Stimulated activated CD4-positive, alpha-beta T cell treated with anti-CD3 and anti-CD28 coated beads, Interleukin-4, amount 100 ng/mL, for 4 hours (primary cell): ENCODE measurements around the gene CCDC92B.
A peak's percentile ranks its signal among the peaks of the same experiment; 100 is the strongest.
"Not testable (repeated sequence)": the region's sequence is repeated elsewhere in the genome, so short reads cannot be mapped to it uniquely, and the experiment has no call there.

Experiments
- DNase-seq, 2 experiments: peaks; one replicate each; pipeline ENCODE4 v3.0.0-alpha.2; 2020

The CCDC92B gene

DNA sequence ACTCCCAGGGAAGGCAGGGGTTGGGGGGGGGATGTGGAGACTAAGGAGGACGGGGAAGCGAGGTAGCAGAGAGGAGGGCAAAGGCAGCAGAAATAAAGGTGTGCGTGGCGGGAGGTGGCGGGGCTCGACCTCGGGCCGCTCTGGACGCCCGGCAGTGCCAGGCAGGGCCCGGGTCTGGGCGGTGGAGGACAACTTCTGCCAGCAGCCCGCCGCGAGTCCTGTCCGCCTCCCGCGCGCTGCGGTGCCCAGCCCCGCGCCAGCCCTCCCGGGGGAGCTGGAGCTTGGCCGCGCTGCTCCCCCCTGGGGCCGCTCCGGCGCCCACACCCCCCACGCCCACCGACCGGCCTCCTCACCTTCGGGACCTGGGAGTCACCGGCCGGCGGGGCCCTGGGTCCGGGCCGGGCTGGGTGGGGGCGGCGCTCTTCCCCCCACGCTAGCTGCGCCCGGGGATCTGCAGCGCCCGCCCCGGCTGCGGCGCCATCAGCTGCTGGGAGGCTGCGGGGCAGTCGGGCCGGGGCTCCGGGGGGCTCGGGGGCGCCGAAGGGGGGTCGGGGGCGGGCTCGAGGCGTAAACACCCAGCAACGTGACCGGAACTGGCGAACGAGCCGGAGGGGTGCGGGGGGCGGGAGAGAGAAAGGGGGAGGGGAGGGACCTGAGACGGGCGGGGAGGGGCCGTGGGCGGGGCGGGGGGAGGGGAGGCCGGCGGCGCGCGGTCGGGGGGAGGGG is at the start of gene CCDC92B:
Gene CCDC92B, minus strand, starts transcription at position 595 of the 726 bp plus-strand sequence. CDS start 14,507 bp downstream, outside the sequence.
- DNase-seq: no peak

DNA sequence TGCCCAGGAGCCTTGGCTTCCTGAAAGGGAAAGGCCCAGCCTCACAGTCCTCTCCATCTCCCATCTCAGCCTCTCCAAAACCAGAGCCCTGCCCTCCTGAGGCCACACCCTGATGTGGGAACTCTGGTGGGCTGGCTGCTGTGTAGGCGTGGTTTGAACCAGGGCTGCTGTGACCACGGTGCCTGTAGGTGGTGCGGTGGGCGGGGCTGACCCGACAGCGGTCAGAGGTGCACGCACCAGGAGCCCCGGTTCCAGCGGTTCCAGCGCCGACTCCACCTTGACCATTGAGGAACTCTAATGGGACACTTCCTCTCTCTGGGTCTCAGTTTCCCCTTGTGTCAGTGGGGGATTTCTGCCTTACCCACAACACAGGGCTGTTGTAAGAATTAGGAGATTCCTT is 49.2 kb upstream of the CCDC92B start:
- no peak for DNase-seq

DNA sequence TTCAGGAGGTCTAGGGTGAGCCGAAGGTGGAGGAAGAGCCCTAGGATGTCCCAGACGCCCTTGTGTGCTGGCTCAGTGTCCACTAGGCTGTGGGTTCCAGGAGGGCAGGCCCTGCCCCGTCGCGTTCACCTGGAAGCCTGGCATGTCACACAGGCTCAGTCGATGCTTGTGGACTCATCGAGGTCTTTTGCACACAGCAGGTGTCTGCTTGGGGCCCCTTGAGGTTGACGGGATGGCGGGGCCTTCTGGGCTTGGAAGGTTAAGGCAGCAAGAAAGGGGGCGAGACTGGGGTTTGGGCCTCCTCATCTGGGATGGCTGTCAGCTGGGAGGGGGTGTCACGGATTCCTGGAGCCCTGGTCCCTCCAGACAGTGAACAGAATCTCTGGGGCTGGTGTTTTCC is 48.7 kb upstream of the CCDC92B start:
- DNase-seq: no peak

DNA sequence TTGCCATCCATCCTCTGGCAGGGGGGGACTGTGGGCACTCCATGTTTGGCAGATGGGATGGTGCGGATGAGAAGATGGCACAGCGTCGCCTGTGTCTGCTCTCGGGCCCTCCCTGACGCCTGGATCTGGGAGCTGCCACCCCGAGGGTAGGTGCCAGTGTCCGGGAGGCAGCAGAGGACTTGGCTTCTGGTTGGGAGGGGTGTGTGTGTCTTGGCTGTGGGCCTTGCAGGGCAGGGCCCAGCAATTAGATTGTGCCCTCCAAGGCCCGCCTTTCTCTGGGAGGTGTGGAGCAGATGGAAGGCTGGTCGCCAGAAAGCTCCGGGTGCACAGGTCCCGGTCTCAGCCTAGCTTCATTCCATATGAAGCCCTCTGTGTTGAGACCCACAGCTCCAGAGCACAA is 48.2 kb upstream of the CCDC92B start:
- no peak for DNase-seq

DNA sequence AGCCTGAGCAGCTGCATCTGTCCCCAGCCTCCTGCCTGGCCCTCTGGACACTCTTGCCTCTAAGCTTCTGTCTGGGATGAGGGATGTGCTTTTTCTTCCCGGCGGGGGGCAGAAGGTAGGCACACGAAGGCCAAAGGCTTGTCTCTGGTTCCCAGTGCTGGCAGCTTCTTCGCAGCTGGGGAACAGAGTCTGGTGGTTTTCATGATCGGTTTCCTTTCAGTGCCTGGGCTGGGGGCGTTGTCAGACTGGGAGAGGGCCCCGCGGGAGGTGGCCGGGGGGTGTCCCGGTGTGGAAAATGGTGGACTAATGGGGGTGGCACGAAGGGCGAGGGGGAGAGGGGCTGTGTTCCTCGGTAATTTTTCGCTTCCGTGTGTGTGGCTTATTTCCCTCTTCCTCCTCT is 47.8 kb upstream of the CCDC92B start:
- DNase-seq: no peak

DNA sequence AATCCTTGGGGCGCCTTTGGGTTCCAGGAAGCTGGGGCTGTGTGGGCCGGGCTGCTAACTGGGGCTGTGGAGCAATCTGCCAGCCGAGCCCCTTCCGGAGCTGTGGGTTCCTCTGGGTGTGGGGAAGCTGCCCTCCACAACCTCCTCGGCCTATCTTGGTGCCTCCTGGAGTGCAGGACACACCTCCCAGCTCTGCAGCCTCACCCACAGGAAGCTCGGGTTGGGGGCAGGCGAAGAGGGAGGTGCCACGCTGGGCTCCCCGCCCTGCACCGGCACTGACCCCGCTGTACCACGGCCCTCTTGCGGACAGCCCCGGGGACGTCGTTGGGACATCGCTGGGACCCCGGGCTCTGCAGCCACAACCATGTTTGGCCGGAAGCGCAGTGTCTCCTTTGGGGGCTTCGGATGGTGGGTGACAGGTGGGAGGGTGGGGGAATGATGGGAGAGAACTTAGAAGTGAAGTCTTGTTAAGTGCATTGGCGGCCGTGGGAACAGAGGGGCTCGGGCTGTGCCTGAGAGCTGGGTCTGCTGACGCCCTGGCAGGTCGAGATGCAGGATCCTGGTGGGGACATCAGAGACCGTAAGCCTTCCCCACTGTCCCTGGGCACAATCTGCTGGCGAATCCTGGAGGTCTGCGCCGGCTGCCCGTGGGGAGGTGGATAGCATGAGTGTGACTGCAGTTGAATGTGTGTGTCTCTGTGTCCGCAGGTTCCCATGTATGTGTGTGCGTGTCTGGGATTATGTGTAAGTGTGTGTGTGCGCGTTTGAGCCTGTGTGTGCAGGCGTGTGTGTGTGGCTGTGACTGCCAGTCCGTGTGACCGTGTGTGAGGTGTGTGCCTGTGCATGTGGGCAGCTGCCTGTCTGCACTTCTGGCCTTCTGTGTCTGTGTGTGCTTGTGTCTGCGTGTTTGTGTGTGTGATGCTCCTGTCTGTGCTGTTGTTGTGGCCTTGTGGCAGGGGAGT is 47.0 kb upstream of the CCDC92B start, which contains the start of gene RAP1GAP2:
Gene RAP1GAP2, plus strand, starts transcription at position 275 of the 962 bp plus-strand sequence. Its CDS starts 90 bp downstream, at position 365.
- DNase-seq: peak; percentile 37 to 48

DNA sequence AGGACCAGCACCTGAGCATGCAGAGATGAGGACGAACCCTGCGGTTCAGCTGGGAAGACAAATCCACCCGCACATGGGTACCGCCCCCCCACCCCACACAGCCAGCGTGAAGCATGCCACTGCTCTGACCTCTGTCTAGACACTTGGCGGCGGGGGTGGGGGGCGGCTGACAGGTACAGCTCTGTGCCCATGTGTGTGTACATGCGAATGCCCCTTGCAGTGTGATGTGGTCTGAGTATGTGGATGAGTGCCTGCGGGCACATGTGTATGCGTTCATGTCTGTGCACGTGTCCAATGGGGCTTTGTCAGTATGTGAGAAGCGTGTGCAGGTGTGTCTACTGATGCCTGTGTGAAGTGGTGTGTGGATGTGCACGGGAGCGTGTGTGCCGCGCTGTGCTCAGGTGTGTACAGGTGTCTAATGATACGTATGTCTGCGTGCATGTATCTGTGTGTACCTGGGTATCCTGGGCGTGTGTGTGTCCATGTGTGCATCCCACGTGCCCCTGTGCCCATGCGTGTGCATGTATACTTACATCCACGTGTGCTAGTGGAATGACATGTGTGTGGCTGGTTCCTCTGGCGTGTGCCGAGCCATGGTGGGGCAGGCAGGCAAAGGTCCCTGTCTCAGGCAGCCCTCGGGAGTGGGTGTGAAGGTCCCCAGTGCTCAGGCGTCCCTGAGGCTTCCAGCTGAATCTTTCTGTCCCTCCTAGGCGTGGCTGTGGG is 46.1 kb upstream of the CCDC92B start:
- no peak for DNase-seq

DNA sequence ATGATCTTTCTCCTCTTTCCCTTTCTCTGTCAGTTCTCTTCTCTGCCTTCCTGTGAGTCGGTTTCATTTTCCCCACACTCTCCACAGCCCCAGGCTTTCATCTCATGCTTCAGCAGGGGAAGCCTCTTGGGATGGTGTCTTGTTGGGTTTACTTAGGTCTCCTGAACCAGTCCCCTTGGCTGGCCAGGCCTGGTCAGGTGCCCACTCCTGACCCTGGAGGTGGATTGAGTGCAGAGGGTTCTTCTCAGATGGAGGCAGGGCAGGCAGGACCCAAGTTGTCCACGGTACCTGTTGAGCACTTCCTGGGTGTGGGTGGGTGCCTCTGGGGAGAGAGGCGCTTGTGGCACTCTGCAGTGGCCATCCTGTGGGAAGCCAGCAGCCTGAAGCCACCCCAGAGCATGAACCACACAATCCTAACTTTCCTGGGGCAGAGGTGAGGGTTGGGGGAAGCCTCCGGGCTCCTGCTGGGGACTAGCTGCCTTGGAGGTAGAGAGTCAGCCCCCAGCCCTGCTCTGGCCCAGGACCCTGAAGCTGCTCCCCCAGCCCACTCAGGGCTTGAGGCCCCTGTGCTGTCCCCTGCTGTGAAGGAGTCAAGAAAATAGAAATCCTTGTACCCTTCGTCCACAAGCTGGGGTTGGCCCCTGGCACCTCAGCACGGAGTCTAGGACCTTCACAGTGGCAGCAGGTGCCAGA is 44.8 kb upstream of the CCDC92B start:
- DNase-seq: no peak

DNA sequence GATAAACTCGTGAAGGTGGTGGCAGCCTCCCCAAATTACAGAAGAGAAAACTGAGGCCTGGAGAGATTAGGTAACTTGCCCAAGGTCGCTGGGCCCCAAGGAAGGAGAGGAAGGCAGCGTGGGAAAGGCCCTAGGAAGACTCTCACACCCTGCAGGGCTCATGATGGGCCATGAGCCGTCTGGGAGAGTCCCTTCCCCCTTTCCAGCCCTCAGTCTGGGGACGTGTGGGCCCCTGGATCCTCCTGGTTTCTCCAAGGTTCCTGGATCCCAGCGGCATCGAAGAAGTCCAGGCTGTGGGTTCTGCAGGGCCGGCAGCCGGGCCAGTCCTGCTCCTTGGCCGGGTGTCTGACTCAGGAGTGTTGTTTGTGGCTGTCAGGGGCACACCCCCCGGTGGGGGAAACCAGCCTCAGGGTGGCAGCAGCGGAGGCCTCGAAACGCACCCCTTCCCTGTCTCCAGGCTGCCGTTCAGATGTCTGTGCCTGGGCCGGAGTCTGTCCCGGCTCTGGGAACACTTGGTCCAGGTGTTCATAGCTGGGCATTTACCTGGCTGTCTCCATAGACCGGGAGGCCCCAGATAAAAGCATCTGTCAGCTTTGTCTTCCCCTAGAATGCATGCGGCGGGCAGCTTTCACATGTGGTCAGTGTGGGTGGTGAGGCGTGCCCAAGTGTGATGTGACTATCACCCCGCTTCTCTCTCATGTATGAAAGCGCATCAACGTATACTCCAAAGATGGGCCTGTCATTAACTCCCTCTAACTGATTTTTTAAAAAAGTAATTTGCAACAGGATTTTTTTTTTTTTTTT is 43.1 kb upstream of the CCDC92B start:
- DNase-seq: peak; percentile 27 to 43

DNA sequence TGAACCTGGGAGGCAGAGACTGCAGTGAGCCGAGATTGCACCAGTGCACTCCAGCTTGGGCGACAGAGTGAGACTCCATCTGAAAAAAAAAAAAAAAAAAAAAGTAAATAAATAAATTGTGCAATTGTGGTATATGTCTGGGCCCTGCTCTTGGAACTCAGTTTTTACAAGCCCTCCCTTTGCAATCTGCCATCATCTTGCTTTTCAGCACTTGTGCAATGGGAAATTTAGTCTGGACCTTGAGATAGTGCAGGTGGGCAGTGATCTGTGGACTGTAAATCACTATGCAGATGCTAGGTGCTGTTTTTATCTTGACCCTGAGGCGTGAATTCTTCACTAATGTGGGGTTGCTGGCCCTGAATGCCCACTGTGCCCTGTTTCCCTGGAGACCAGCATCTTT is 40.2 kb upstream of the CCDC92B start:
- DNase-seq: no peak

DNA sequence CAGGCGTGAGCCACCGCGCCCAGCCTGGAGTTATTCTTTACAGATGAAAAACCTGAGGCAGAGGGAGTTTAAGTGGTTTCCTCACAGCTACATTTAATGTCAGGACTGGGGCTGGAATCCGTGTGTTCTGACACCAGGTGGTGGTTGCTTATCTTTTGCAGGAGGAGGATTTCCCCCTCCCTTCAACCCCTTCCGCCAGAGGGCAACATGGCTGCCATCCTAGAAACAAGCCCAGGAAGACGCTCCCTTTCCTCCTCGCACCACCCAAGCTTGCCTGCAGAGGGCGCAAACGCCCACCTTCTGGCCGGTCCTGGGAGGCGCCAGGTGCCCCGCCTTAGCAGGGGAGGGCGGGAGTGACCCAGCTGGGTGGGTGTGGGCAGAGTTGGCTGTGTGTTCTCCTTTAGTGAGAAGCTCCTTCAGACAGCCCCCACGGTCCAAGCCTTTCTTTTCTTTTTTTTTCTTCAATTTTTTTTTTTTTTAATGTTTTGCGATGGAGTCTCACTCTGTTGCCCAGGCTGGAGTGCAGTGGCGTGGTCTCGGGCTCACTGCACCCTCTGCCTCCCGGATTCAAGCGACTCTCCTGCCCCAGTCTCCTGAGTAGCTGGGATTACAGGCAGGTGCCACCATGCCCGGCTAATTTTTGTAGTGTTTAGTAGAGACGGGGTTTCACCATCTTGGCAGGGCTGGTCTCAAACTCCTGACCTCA is 36.9 kb upstream of the CCDC92B start:
- peak; percentile 86 to 88 for DNase-seq

DNA sequence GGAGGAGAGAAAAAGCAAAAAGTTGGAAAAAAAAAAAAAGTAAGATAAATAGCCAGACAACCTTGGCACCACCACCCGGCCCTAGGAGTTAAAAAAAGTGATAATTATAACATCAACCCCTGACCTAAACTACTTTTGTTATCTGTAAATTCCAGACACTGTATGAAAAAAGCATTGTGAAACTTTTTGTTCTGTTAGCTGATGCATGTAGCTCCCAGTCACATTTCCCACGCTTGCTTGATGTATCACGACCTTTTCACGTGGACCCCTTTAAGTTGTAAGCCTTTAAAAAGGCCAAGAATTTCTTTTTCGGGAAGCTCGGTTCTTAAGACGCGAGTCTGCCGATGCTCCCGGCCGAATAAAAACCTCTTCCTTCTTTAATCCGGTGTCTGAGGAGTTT is 35.9 kb upstream of the CCDC92B start:
- DNase-seq: not testable (repeated sequence)

DNA sequence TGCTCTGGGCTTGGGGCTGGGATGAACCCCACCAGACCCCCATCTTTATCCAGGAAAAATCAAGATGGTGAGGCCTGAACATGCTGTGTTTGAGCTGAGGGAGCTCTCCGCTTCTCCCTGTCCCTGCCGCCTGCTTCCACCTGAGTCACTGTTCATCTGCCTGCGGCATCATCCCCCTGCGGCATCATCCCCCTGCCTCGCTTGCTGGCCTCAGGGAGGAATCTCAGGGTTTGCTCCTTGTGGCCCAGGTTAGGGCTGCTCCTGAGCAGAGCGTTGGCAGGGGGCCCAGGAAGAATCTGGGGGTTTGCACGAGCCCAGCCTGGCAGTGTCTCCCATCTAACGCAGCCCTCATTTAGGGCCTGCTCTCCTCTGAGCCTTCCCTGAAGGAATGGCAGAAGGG is 35.4 kb upstream of the CCDC92B start:
- DNase-seq: no peak

DNA sequence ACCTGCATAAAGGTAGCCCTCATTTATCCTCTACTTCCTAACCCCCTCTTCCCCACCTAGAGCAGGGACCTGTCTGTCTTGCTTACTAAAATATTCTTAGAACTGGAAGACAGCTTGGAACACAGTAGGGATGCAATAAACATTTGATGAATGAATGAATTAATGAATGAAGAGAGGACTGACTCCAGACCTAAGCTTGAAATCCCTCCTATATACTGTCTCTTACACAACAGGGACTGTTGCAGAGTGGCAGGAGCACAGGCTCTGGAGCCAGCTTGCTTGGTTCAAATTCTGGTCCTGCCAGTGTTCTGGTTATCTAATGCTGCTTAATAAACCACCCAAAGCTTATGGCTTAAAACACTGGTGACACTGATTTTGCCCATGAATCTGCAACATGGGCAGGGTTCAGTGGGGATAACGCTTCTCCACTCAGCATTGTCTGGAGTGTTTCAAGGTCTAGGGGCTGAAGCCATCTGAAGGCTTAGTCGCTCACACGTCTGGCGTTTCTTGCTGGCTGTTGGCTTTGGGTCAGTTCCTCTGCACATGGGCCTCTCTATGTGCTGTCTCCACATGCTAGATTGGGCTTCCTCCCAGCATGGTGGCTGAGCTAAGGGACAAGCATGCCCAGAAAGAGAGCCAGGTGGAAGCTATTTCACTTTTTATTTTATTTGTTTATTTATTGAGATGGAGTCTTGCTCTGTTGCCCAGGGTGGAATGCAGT is 34.0 kb upstream of the CCDC92B start:
- DNase-seq: no peak

DNA sequence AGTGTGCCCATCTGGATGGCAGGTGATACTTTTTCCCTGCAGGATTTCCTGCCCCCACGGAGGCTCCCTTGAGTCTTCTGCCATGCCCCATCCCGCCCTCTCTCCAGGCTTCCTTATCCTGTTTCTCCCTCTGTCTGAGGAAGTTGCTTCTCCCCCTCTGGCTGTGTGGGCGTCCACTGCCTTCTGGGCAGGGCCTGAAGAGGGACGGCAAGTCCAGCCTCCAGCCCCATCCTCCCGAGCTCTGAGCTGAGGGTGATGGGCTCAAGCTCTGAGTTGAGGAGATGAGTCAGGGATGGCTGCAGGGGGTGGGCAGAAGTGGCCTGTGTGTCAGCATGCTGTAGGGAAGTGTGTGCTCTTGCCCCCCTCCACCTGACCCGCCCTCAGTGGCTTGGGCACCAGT is 32.6 kb upstream of the CCDC92B start:
- DNase-seq: no peak

DNA sequence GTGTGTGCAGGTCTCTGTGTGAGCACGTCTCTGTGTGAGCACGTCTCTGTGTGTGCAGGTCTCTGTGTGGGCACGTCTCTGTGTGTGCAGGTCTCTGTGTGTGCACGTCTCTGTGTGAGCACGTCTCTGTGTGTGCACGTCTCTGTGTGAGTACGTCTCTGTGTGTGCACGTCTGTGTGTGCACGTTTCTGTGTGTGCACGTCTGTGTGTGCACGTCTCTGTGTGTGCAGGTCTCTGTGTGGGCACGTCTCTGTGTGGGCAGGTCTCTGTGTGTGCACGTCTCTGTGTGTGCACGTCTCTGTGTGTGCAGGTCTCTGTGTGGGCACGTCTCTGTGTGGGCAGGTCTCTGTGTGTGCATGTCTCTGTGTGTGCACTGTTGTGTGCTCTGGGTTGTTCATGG is 32.1 kb upstream of the CCDC92B start:
- DNase-seq: not testable (repeated sequence)

DNA sequence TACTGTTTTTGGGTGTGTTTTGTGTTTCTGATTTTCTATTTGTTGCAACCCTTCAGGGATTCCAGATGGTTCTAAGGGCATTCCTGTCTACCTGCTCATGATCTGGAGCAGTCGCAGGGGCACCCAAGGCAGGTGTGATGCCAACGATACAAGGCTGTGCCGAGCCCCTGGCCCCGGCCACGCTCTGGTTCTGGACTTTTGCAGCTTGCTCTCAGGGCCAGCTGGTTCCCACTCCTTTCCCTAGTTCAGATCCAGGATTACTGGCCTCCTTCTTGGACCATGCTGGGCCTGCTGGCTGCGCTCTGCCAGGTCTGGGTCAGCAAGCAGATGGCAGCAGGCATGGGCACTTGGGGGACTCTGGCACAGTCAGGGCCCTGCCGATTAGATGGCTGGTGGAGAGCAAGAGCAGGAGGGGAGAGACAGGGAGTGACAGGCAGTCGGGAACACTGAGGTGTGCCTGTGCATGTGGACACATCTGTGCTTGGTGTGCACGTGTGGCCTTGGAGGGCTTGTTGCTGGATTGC is 31.5 kb upstream of the CCDC92B start:
- no peak for DNase-seq

DNA sequence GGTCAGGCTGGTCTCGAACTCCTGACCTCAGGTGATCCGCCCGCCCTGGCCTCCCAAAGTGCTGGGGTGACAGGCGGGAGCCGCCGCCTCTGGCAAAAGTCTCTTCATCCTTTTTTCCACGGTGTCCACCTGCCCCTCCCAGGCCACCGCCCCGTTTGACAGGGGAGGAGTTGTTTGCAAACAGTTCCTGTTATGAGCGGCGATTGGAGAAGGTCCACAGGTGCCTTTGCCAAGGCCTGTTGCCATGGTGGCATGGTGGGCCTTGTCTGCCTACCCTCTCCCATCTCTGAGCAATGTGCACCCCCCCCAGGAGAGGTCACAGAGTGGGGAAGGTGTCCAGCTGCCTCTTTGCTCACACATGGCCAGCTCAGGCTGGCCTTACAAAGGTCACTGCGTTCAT is 30.8 kb upstream of the CCDC92B start:
- no peak for DNase-seq

DNA sequence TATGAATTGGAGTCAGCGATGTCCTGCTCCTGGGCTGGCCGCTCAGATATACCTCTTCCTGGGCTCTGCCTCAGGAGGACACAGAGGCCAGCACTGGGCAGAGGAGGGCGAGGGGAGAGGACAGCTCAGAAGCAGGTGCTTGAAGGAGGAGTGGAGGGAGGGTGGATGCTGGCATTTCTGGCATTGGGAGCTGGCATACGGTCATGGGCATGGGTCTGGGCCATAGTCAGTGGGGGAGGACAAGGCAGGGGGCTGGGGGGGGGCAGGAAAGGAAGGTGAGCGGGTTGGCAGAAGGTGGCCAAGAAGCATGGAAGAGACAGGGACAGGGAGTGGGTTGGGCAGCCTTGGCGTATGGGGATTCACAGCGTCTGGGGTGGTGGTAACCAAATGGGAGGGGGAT is 30.1 kb upstream of the CCDC92B start:
- no peak for DNase-seq

DNA sequence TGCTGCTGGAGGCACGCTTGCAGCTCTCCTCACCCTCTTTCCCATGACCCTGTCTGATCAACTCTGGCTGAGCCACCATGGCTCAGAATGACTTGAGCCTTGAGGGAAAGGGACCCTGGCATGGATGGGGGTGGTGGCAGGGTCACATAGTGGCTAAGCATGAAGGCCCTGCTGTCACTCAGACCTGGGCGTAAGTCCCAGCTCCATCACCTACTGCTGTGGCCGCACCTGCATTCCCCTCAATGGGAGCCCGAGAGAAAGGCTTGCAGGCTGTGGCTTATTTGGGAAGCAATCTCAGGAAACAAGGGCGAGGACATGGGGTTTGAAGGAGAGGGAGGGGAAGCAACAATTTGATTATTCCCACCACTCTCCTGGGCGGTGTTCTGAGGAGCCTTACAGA is 29.0 kb upstream of the CCDC92B start:
- no peak for DNase-seq
